H9 (cell line): ENCODE measurements around the gene OOSP3. TPM values are rescaled to one million over a fixed set of nuclear protein-coding genes. Genes with fewer than 3 reads are reported as not detected.

Experiments
- DNase-seq: peaks from one replicate; pipeline ENCODE4 v3.0.0-alpha.2; 2017
- H2AFZ ChIP-seq: one replicate; pipeline ENCODE4 v1.6.1; 2013; ENCODE audit warnings: mild to moderate bottlenecking, low read length, control low read depth, moderate library complexity
- H2AK5ac ChIP-seq: 2 replicates; pipeline ENCODE4 v1.6.1; 2013; ENCODE audit warnings: low read length, control low read depth, mixed read lengths; ENCODE audit not compliant: insufficient read length
- H2BK120ac ChIP-seq: one replicate; pipeline ENCODE4 v1.6.1; 2013; ENCODE audit warnings: low read depth, mild to moderate bottlenecking, low read length, control low read depth, inconsistent platforms; ENCODE audit not compliant: poor library complexity, severe bottlenecking
- H2BK12ac ChIP-seq: 2 replicates; pipeline ENCODE4 v1.6.1; 2013; ENCODE audit warnings: low read length, control low read depth, mixed read lengths, low read depth; ENCODE audit not compliant: insufficient read length
- H2BK15ac ChIP-seq: 2 replicates; pipeline ENCODE4 v1.6.1; 2013; ENCODE audit warnings: low read depth, low read length, control low read depth
- H2BK20ac ChIP-seq: one replicate; pipeline ENCODE4 v1.6.1; 2013; ENCODE audit warnings: low read depth, mild to moderate bottlenecking, low read length, control low read depth, inconsistent platforms; ENCODE audit not compliant: poor library complexity, severe bottlenecking
- H2BK5ac ChIP-seq: 2 replicates; pipeline ENCODE4 v1.6.1; 2013; ENCODE audit warnings: low read length, control low read depth, mixed read lengths; ENCODE audit not compliant: insufficient read length
- H3K14ac ChIP-seq: 2 replicates; pipeline ENCODE4 v1.6.1; 2013; ENCODE audit warnings: low read length, control low read depth; ENCODE audit not compliant: insufficient read depth
- H3K18ac ChIP-seq: 2 replicates; pipeline ENCODE4 v1.6.1; 2013; ENCODE audit warnings: low read depth, mild to moderate bottlenecking, mixed read lengths, low read length, control low read depth; ENCODE audit not compliant: insufficient read length
- H3K23ac ChIP-seq: 2 replicates; pipeline ENCODE4 v1.6.1; 2013; ENCODE audit warnings: low read length, control low read depth, mixed read lengths, low read depth; ENCODE audit not compliant: insufficient read length
- H3K23me2 ChIP-seq: 2 replicates; pipeline ENCODE4 v1.6.1; 2013; ENCODE audit warnings: low read depth, mild to moderate bottlenecking, mixed read lengths, low read length, control low read depth; ENCODE audit not compliant: insufficient read length, poor library complexity, severe bottlenecking
- H3K27ac ChIP-seq: 2 replicates; pipeline ENCODE4 v1.5.1; 2013; ENCODE audit warnings: low read length, control low read depth, mixed read lengths, low read depth; ENCODE audit not compliant: insufficient read length
- H3K27me3 ChIP-seq: 2 replicates; pipeline ENCODE4 v1.6.1; 2013; ENCODE audit warnings: low read length, control low read depth, inconsistent platforms; ENCODE audit not compliant: insufficient read depth
- H3K4ac ChIP-seq: 2 replicates; pipeline ENCODE4 v1.6.1; 2013; ENCODE audit warnings: low read depth, mild to moderate bottlenecking, control low read depth, inconsistent platforms, low read length, moderate library complexity
- H3K4me1 ChIP-seq: 2 replicates; pipeline ENCODE4 v1.6.1; 2013; ENCODE audit warnings: low read length, control low read depth, inconsistent platforms; ENCODE audit not compliant: insufficient read depth
- H3K4me2 ChIP-seq: 2 replicates; pipeline ENCODE4 v1.6.1; 2013; ENCODE audit warnings: low read length, control low read depth, mixed read lengths; ENCODE audit not compliant: insufficient read length, insufficient read depth
- H3K56ac ChIP-seq: 2 replicates; pipeline ENCODE4 v1.6.1; 2013; ENCODE audit warnings: low read depth, mild to moderate bottlenecking, mixed read lengths, low read length, control low read depth; ENCODE audit not compliant: insufficient read length
- H3K79me1 ChIP-seq: 2 replicates; pipeline ENCODE4 v1.6.1; 2013; ENCODE audit warnings: low read depth, mild to moderate bottlenecking, moderate library complexity, low read length, control low read depth, inconsistent platforms; ENCODE audit not compliant: insufficient read depth, poor library complexity, severe bottlenecking
- H3K79me2 ChIP-seq: 2 replicates; pipeline ENCODE4 v1.6.1; 2013; ENCODE audit warnings: low read length, control low read depth, inconsistent platforms; ENCODE audit not compliant: insufficient read depth
- H3K9ac ChIP-seq: 2 replicates; pipeline ENCODE4 v1.6.1; 2013; ENCODE audit warnings: low read length, control low read depth, mixed read lengths; ENCODE audit not compliant: insufficient read length; ENCODE audit errors: extremely low read depth
- H3K9me3 ChIP-seq: one replicate; pipeline ENCODE4 v1.6.1; 2013; ENCODE audit warnings: low read depth, low read length, inconsistent platforms; ENCODE audit not compliant: control insufficient read depth
- H3T11ph ChIP-seq: one replicate; pipeline ENCODE4 v1.6.1; 2013; ENCODE audit warnings: mild to moderate bottlenecking, low read length, control low read depth, inconsistent platforms
- H4K20me1 ChIP-seq: one replicate; pipeline ENCODE4 v1.6.1; 2013; ENCODE audit not compliant: control insufficient read depth, insufficient read length, insufficient read depth
- H4K5ac ChIP-seq: 2 replicates; pipeline ENCODE4 v1.6.1; 2013; ENCODE audit warnings: low read depth, mild to moderate bottlenecking, mixed read lengths, low read length, control low read depth; ENCODE audit not compliant: insufficient read length
- H4K8ac ChIP-seq: replicated peaks from 2 replicates; pipeline ENCODE4 v1.6.1; 2013; ENCODE audit warnings: low read length, control low read depth, mixed read lengths, low read depth; ENCODE audit not compliant: insufficient read length
- H4K91ac ChIP-seq: 2 replicates; pipeline ENCODE4 v1.6.1; 2013; ENCODE audit warnings: low read depth, mild to moderate bottlenecking, moderate library complexity, mixed read lengths, low read length, control low read depth; ENCODE audit not compliant: insufficient read length
- H3K27ac Mint-ChIP-seq, 3 experiments: 2 replicates in 2 of 3; 3 replicates in 1 of 3; pipeline ENCODE4 v1.8.0; 2020 to 2021; ENCODE audit warnings: mixed read lengths in 3 of 3, mild to moderate bottlenecking in 1 of 3, moderate library complexity in 1 of 3
- H3K27me3 Mint-ChIP-seq: 2 replicates; pipeline ENCODE4 v1.8.0; 2021; ENCODE audit warnings: low read depth, mild to moderate bottlenecking, moderate library complexity, mixed read lengths
- H3K36me3 Mint-ChIP-seq, 3 experiments: 2 replicates in 2 of 3; 3 replicates in 1 of 3; pipeline ENCODE4 v1.8.0; 2020 to 2021; ENCODE audit warnings: low read depth in 3 of 3, mixed read lengths in 3 of 3; ENCODE audit not compliant: insufficient read depth in 1 of 3
- H3K4me1 Mint-ChIP-seq, 2 experiments: 2 replicates each; pipeline ENCODE4 v1.8.0; 2020; ENCODE audit warnings: mixed read lengths in 2 of 2
- H3K4me3 Mint-ChIP-seq, 2 experiments: 2 replicates in 1 of 2; 3 replicates in 1 of 2; pipeline ENCODE4 v1.8.0; 2020 to 2021; ENCODE audit warnings: mild to moderate bottlenecking in 2 of 2, mixed read lengths in 2 of 2, moderate library complexity in 1 of 2
- H3K9me3 Mint-ChIP-seq, 2 experiments: 2 replicates in 1 of 2; 3 replicates in 1 of 2; pipeline ENCODE4 v1.8.0; 2020; ENCODE audit warnings: mild to moderate bottlenecking in 2 of 2, mixed read lengths in 2 of 2, moderate library complexity in 1 of 2
- WGBS: extraction: QIAGEN DNeasy Blood & Tissue Kit; methylation state at CpG from one replicate; pipeline ENCODE4 v1.1.7; 2013; ENCODE audit warnings: missing lambda C conversion rate, low lambda C conversion rate, mixed read lengths; ENCODE audit not compliant: insufficient read length; ENCODE audit errors: extremely low coverage; 5-methylcytosine and 5-hydroxymethylcytosine counted together
- total RNA-seq: library from RNA; stranded (reverse); gene quantifications from 2 replicates; pipeline ENCODE4 v1.2.1, GENCODE V29; 2021
- TF ChIP-seq, protein P1 (sequence below): fragments of 200-600 bp; sonication (generic); conservative IDR thresholded peaks from 3 replicates; pipeline ENCODE4 v1.8.0; 2021; ENCODE audit warnings: antibody characterized with exemption, mild to moderate bottlenecking

The OOSP3 gene
- total RNA-seq, 1 experiment from 2014 or later: not detected

GRCh38 chr11:59918480-59918879 is 39.9 kb downstream of the OOSP3 start:
- Histone ChIP-seq H4K8ac (no peak overlapping the region), H3K4me2 (no peak overlapping the region), H2BK120ac (no peak overlapping the region), H3K9ac (no peak overlapping the region), H2BK12ac (no peak overlapping the region), H4K20me1 (no peaks in the 10 kb centered on the region), H3T11ph (no peak overlapping the region), H2BK5ac (no peak overlapping the region), H2AFZ (no peak overlapping the region), H3K4me1 (no peaks in the 10 kb centered on the region), H4K5ac (no peak overlapping the region), H3K14ac (no peak overlapping the region), H3K79me1 (no peaks in the 10 kb centered on the region), H3K79me2 (no peaks in the 10 kb centered on the region), H2AK5ac (no peak overlapping the region), H4K91ac (no peak overlapping the region), H2BK15ac (no peak overlapping the region), H3K56ac (no peak overlapping the region), H3K4ac (no peak overlapping the region), H3K23ac (no peak overlapping the region), H3K18ac (no peak overlapping the region), H3K27ac (no peak overlapping the region), H2BK20ac (no peak overlapping the region), H3K27me3 (no peaks in the 10 kb centered on the region), H3K23me2 (no peaks in the 10 kb centered on the region), H3K9me3 (peaks cover 18% of the 10 kb centered on the region)
- Mint-ChIP-seq H3K27ac (no peak overlapping the region; a peak in 1 of 7 replicates), H3K9me3 (peaks cover 26 to 29% of the 10 kb centered on the region in 2 experiments), H3K4me1 (no peaks in the 10 kb centered on the region), H3K36me3 (peaks cover 12 to 27% (median 15%) of the 10 kb centered on the region in 3 experiments), H3K27me3 (no peaks in the 10 kb centered on the region; the same call in 1 of the 2 replicates), H3K4me3 (no peak overlapping the region)
- TF ChIP-seq, protein P1, sequence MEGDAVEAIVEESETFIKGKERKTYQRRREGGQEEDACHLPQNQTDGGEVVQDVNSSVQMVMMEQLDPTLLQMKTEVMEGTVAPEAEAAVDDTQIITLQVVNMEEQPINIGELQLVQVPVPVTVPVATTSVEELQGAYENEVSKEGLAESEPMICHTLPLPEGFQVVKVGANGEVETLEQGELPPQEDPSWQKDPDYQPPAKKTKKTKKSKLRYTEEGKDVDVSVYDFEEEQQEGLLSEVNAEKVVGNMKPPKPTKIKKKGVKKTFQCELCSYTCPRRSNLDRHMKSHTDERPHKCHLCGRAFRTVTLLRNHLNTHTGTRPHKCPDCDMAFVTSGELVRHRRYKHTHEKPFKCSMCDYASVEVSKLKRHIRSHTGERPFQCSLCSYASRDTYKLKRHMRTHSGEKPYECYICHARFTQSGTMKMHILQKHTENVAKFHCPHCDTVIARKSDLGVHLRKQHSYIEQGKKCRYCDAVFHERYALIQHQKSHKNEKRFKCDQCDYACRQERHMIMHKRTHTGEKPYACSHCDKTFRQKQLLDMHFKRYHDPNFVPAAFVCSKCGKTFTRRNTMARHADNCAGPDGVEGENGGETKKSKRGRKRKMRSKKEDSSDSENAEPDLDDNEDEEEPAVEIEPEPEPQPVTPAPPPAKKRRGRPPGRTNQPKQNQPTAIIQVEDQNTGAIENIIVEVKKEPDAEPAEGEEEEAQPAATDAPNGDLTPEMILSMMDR: no peak
- no CpG with 5 or more reads among the region's 2 CpGs for WGBS
- no peak for DNase-seq
